NCI-H2029 (cell line): ENCODE data around the gene RAB2B.
"Not testable (repeated sequence)": the region's sequence is repeated elsewhere in the genome, so short reads cannot be mapped to it uniquely, and the experiment has no call there.

Experiments used
- DNase-seq: peaks from one replicate; lab custom pipeline; 2025; lab: John Stamatoyannopoulos, UW

The RAB2B gene

GRCh38 chr14:21486640-21487087 is 9.9 kb upstream of the RAB2B start:
- no peak for DNase-seq

- DNase-seq: no peak
Observed at GRCh38 chr14:21476523-21476924, 235 bp downstream of the RAB2B start.

- DNase-seq: no peak
Observed at GRCh38 chr14:21475767-21476522, 814 bp downstream of the RAB2B start.

GRCh38 chr14:21467616-21468015 is 9.1 kb downstream of the RAB2B start:
- DNase-seq: no peak

- peak; percentile 99 for DNase-seq
Observed at GRCh38 chr14:21455912-21456667, 20.7 kb downstream of the RAB2B start, which contains the start of gene CHD8. Gene CHD8, minus strand, starts transcription at chr14:21456123. Its CDS starts 24,480 bp downstream, at chr14:21431643.

- DNase-seq: no peak
Observed at GRCh38 chr14:21455592-21455911, 21.2 kb downstream of the RAB2B start.

- no peak for DNase-seq
Observed at GRCh38 chr14:21454843-21455544, 21.8 kb downstream of the RAB2B start.

GRCh38 chr14:21449899-21450216 is 26.9 kb downstream of the RAB2B start:
- DNase-seq: no peak

GRCh38 chr14:21442657-21443056 is 34.1 kb downstream of the RAB2B start:
- not testable (repeated sequence) for DNase-seq

GRCh38 chr14:21440859-21441258 is 35.9 kb downstream of the RAB2B start:
- DNase-seq: no peak

GRCh38 chr14:21437063-21437901 is 39.5 kb downstream of the RAB2B start:
- peak; percentile 97 for DNase-seq

- no peak for DNase-seq
Observed at GRCh38 chr14:21436567-21437062, 40.1 kb downstream of the RAB2B start.

GRCh38 chr14:21431126-21431525 is 45.6 kb downstream of the RAB2B start:
- no peak for DNase-seq

- peak; percentile 80 for DNase-seq
Observed at GRCh38 chr14:21428930-21429329, 47.8 kb downstream of the RAB2B start.

- no peak for DNase-seq
Observed at GRCh38 chr14:21426692-21427091, 50.1 kb downstream of the RAB2B start.

GRCh38 chr14:21419528-21419927 is 57.2 kb downstream of the RAB2B start:
- no peak for DNase-seq

- DNase-seq: no peak
Observed at GRCh38 chr14:21415329-21415728, 61.4 kb downstream of the RAB2B start.

GRCh38 chr14:21414137-21414631 is 62.6 kb downstream of the RAB2B start:
- no peak for DNase-seq
